Measurements from ENCODE around the gene NAT10.
"Not testable (repeated sequence)": the region's sequence is repeated elsewhere in the genome, so short reads cannot be mapped to it uniquely, and the experiment has no call there.

GRCh38 chr11:34094900-34095299 lies 10.5 kb upstream of the NAT10 start:
- TF ChIP-seq EZH2 (IDR thresholded peaks at IDR 0.05); POLR2AphosphoS5 (IDR thresholded peaks at IDR 0.05; ENCODE audit: borderline replicate concordance, low read depth, low read length); FOXP2 (optimal IDR thresholded peaks at IDR 0.05; ENCODE audit: control extremely low read depth, extremely low read length, insufficient read depth): not testable (repeated sequence)

Data from SK-N-MC (cell line).